AG04449 (cell line): ENCODE data around the gene TMEM121B.

Source experiments
- CTCF ChIA-PET: fragments of 350-600 bp; formaldehyde crosslinking; extraction: SDS; loops from one replicate; lab custom pipeline; 2021; ENCODE audit warnings: antibody characterized with exemption; lab: Yijun Ruan, JAX
- POLR2A ChIA-PET: fragments of 400-600, 350-600 bp; formaldehyde crosslinking; extraction: SDS; loops from one replicate; lab custom pipeline; 2020; ENCODE audit warnings: antibody characterized with exemption, inconsistent platforms; lab: Yijun Ruan, JAX
- DNase-seq: peaks from one replicate; pipeline ENCODE4 v3.0.0-alpha.2; 2010; ENCODE audit warnings: low read depth, low spot score
- H3K4me3 ChIP-seq: 2 replicates; pipeline ENCODE4 v1.5.1; 2011; ENCODE audit warnings: low read depth, mild to moderate bottlenecking, control low read depth, low read length
- CTCF ChIP-seq: IDR thresholded peaks from one replicate; pipeline ENCODE4 v1.5.1; 2011; ENCODE audit warnings: mild to moderate bottlenecking, moderate library complexity, low read length, control low read depth, inconsistent platforms; ENCODE audit not compliant: insufficient read depth; ENCODE audit errors: missing control alignments

The TMEM121B gene

GRCh38 chr22:17102297-17102667 is 18.9 kb downstream of the TMEM121B start:
- DNase-seq: no peak
- POLR2A ChIA-PET: interaction anchor here (1.3 kb wide), 1 partner anchor 8 kb away, joined by 4 read pairs; no protein-coding TSS in a partner anchor
- no peak overlapping the region for H3K4me3 ChIP-seq
- CTCF ChIA-PET: no interaction called here
- TF ChIP-seq CTCF: no peak

GRCh38 chr22:17101475-17102296 is 19.5 kb downstream of the TMEM121B start:
- H3K4me3 ChIP-seq: no peak overlapping the region
- no peak for TF ChIP-seq CTCF
- no peak for DNase-seq
- ChIA-PET CTCF (no interaction called here), POLR2A (interaction anchor here (1.3 kb wide), 1 partner anchor 9 kb away, joined by 4 read pairs; no protein-coding TSS in a partner anchor)

GRCh38 chr22:17100621-17101020 is 20.5 kb downstream of the TMEM121B start:
- no peak for TF ChIP-seq CTCF
- POLR2A ChIA-PET: no interaction called here
- CTCF ChIA-PET: no interaction called here
- DNase-seq: no peak
- no peak overlapping the region for H3K4me3 ChIP-seq

- no peak for DNase-seq
- ChIA-PET CTCF (interaction anchor here (1.4 kb wide), 1 partner anchor 74 kb away, joined by 3 read pairs; no protein-coding TSS in a partner anchor), POLR2A (no interaction called here)
Observed at GRCh38 chr22:17098379-17098819, 22.8 kb downstream of the TMEM121B start.

GRCh38 chr22:17097701-17098100 is 23.5 kb downstream of the TMEM121B start:
- no peak overlapping the region for H3K4me3 ChIP-seq
- ChIA-PET POLR2A (no interaction called here), CTCF (interaction anchor here (0.9 kb wide), 1 partner anchor 88 kb away, joined by 3 read pairs; no protein-coding TSS in a partner anchor)
- TF ChIP-seq CTCF: no peak
- no peak for DNase-seq

More at GRCh38 chr22:17098379-17098819, 22.8 kb downstream of the TMEM121B start:
- H3K4me3 ChIP-seq: no peak overlapping the region
- no peak for TF ChIP-seq CTCF

- DNase-seq: no peak
- TF ChIP-seq CTCF: no peak
- ChIA-PET POLR2A (no interaction called here), CTCF (interaction anchor here (0.9 to 2.5 kb wide), 2 partner anchors 75 to 88 kb away, joined by 3 to 16 read pairs; no protein-coding TSS in a partner anchor)
- H3K4me3 ChIP-seq: no peak overlapping the region
Observed at GRCh38 chr22:17097062-17097461, 24.1 kb downstream of the TMEM121B start.
